HEK293 (cell line): ENCODE results near the gene ESR1.

Source experiments
- CTCF ChIA-PET: fragments of 350-600 bp; formaldehyde crosslinking; extraction: SDS; loops from one replicate; lab custom pipeline; 2021; ENCODE audit warnings: antibody characterized with exemption; lab: Yijun Ruan, JAX
- POLR2A ChIA-PET: fragments of 300-600 bp; formaldehyde crosslinking; extraction: SDS; loops from one replicate; lab custom pipeline; 2020; ENCODE audit warnings: antibody characterized with exemption, inconsistent platforms; lab: Yijun Ruan, JAX
- H3K27ac ChIP-seq: fragments of 200-500 bp; sonication (Bioruptor generic); 2 replicates; pipeline ENCODE4 v1.5.1; 2014; ENCODE audit warnings: low read depth, low read length, control low read depth, inconsistent platforms; ENCODE audit errors: extremely low read depth
- H3K36me3 ChIP-seq, 2 experiments: fragments of 200-500 bp in 1 of 2; sonication (Bioruptor generic) in 1 of 2; 1 replicate in 1 of 2; 2 replicates in 1 of 2; pipeline ENCODE4 v1.5.1; 2014 to 2017; ENCODE audit warnings: inconsistent platforms in 2 of 2, low read length in 2 of 2; ENCODE audit not compliant: control insufficient read depth in 2 of 2, insufficient read depth in 1 of 2
- H3K4me1 ChIP-seq: fragments of 200-500 bp; sonication (Bioruptor generic); 2 replicates; pipeline ENCODE4 v1.5.1; 2014; ENCODE audit warnings: mild to moderate bottlenecking, low read length, inconsistent platforms; ENCODE audit not compliant: control insufficient read depth, insufficient read depth
- H3K4me3 ChIP-seq: 2 replicates; pipeline ENCODE4 v1.5.1; 2011; ENCODE audit warnings: low read depth, mild to moderate bottlenecking, control low read depth, low read length, moderate library complexity
- H3K9me3 ChIP-seq: fragments of 200-500 bp; sonication (Bioruptor generic); 2 replicates; pipeline ENCODE4 v1.5.1; 2014; ENCODE audit warnings: low read depth, low read length, inconsistent platforms; ENCODE audit not compliant: control insufficient read depth, insufficient read depth
- MEIS1 ChIP-seq: sonication (generic); formaldehyde crosslinking; IDR thresholded peaks from 2 replicates; pipeline ENCODE4 v1.8.1; 2022; ENCODE audit warnings: missing genetic modification reagents, mild to moderate bottlenecking, borderline replicate concordance
- MZF1 ChIP-seq: fragments of 450-650 bp; formaldehyde crosslinking; IDR thresholded peaks from 2 replicates; pipeline ENCODE4 v1.5.1; 2017; ENCODE audit warnings: missing biosample characterization, missing genetic modification characterization, borderline replicate concordance
- ZNF184 ChIP-seq: fragments of 450-650 bp; IDR thresholded peaks from 2 replicates; pipeline ENCODE4 v1.5.1; 2018; ENCODE audit warnings: missing biosample characterization, mild to moderate bottlenecking, missing genetic modification characterization
- ZNF214 ChIP-seq: fragments of 450-650 bp; formaldehyde crosslinking; IDR thresholded peaks from 2 replicates; pipeline ENCODE4 v1.5.1; 2017; ENCODE audit warnings: missing biosample characterization, mild to moderate bottlenecking, missing genetic modification characterization, borderline replicate concordance
- ZNF24 ChIP-seq: fragments of 450-650 bp; formaldehyde crosslinking; IDR thresholded peaks from 2 replicates; pipeline ENCODE4 v1.5.1; 2016; ENCODE audit warnings: missing biosample characterization, missing genetic modification characterization
- ZNF266 ChIP-seq: fragments of 450-650 bp; formaldehyde crosslinking; IDR thresholded peaks from 2 replicates; pipeline ENCODE4 v1.5.1; 2016; ENCODE audit warnings: missing biosample characterization, missing genetic modification characterization, low read depth
- ZNF292 ChIP-seq: fragments of 450-650 bp; formaldehyde crosslinking; IDR thresholded peaks from 2 replicates; pipeline ENCODE4 v1.5.1; 2016; ENCODE audit warnings: low read depth, missing biosample characterization, missing genetic modification characterization, borderline replicate concordance
- ZNF302 ChIP-seq: fragments of 450-650 bp; formaldehyde crosslinking; IDR thresholded peaks from 2 replicates; pipeline ENCODE4 v1.5.1; 2016; ENCODE audit warnings: missing biosample characterization, missing genetic modification characterization, low read depth
- ZNF37A ChIP-seq: fragments of 450-650 bp; IDR thresholded peaks from 2 replicates; pipeline ENCODE4 v1.5.1; 2018; ENCODE audit warnings: missing biosample characterization, missing genetic modification characterization
- ZNF571 ChIP-seq: fragments of 450-650 bp; formaldehyde crosslinking; IDR thresholded peaks from 2 replicates; pipeline ENCODE4 v1.5.0; 2017; ENCODE audit warnings: missing biosample characterization, missing genetic modification characterization
- ZNF677 ChIP-seq: fragments of 450-650 bp; IDR thresholded peaks from 2 replicates; pipeline ENCODE4 v1.5.0; 2018; ENCODE audit warnings: missing biosample characterization, mild to moderate bottlenecking, missing genetic modification characterization, moderate library complexity
- ZNF76 ChIP-seq: fragments of 450-650 bp; formaldehyde crosslinking; IDR thresholded peaks from 2 replicates; pipeline ENCODE4; 2016; ENCODE audit warnings: low read depth, missing biosample characterization, missing genetic modification characterization, borderline replicate concordance
- ZXDB ChIP-seq: fragments of 450-650 bp; formaldehyde crosslinking; IDR thresholded peaks from 2 replicates; pipeline ENCODE4 v1.5.1; 2016; ENCODE audit warnings: missing biosample characterization, missing genetic modification characterization
- TF ChIP-seq, protein P1 (sequence below): fragments of 450-650 bp; formaldehyde crosslinking; IDR thresholded peaks from 2 replicates; pipeline ENCODE4 v1.5.1; 2016; ENCODE audit warnings: missing biosample characterization, missing genetic modification characterization
- TF ChIP-seq, protein P2 (sequence below): fragments of 450-650 bp; formaldehyde crosslinking; IDR thresholded peaks from 2 replicates; pipeline ENCODE4 v1.5.1; 2016; ENCODE audit warnings: missing biosample characterization, missing genetic modification characterization
- TF ChIP-seq, protein P3 (sequence below): fragments of 450-650 bp; formaldehyde crosslinking; IDR thresholded peaks from 2 replicates; pipeline ENCODE4 v1.5.1; 2016; ENCODE audit warnings: missing biosample characterization, missing genetic modification characterization
- TF ChIP-seq, protein P4 (sequence below): fragments of 450-650 bp; formaldehyde crosslinking; IDR thresholded peaks from 2 replicates; pipeline ENCODE4 v1.5.1; 2016; ENCODE audit warnings: missing biosample characterization, missing genetic modification characterization

ESR1 gene

DNA sequence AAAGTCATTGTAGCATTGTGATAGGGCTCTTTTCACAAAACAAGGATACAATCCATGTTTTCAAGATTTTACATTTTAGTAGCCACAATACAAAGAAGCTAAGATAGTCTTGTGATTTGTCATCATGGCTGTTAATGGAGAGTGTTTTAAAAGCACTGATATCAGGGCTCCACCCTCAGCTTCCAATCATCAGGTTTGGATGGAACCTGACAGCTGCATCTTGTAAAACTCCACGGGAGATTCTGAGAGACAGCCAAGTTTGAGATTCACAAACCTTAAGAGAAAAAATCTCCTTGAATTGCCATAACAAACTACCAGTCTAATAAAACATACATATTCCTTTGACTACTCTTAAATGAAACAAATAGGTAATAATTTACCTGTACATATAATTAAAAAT lies 280.2 kb downstream of the ESR1 start (continued):
- TF ChIP-seq ZNF24 = no peak
- TF ChIP-seq, protein P1, sequence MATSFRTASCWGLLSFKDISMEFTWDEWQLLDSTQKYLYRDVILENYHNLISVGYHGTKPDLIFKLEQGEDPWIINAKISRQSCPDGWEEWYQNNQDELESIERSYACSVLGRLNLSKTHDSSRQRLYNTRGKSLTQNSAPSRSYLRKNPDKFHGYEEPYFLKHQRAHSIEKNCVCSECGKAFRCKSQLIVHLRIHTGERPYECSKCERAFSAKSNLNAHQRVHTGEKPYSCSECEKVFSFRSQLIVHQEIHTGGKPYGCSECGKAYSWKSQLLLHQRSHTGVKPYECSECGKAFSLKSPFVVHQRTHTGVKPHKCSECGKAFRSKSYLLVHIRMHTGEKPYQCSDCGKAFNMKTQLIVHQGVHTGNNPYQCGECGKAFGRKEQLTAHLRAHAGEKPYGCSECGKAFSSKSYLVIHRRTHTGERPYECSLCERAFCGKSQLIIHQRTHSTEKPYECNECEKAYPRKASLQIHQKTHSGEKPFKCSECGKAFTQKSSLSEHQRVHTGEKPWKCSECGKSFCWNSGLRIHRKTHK = no peak

DNA sequence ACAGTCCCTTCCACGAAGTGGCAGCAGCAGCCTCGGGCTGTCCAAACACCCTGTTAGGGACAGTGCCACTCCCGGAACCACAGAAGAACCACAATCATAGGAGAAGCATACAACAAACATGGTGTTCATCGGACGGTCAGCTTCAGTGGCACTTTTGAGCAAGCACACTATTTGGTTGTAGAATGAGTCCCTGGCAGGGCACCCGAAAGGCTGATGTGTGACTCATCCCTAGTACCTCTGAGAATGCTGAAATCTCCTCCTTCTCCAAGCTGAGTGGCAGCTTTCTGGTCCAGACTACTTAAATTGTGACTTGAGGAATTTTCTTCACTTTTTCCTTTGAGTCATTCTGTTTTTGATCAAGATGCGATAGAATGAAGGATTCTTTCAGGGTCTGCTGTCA lies 282.5 kb downstream of the ESR1 start:
- peaks cover 16% of the 10 kb centered on the region for H3K4me1 ChIP-seq
- no peak overlapping the region for H3K27ac ChIP-seq
- no peaks in the 10 kb centered on the region for H3K36me3 ChIP-seq
- TF ChIP-seq, protein P2, sequence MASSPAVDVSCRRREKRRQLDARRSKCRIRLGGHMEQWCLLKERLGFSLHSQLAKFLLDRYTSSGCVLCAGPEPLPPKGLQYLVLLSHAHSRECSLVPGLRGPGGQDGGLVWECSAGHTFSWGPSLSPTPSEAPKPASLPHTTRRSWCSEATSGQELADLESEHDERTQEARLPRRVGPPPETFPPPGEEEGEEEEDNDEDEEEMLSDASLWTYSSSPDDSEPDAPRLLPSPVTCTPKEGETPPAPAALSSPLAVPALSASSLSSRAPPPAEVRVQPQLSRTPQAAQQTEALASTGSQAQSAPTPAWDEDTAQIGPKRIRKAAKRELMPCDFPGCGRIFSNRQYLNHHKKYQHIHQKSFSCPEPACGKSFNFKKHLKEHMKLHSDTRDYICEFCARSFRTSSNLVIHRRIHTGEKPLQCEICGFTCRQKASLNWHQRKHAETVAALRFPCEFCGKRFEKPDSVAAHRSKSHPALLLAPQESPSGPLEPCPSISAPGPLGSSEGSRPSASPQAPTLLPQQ (tag by site-specific recombination) = no peak
- TF ChIP-seq MEIS1 (no peak), ZXDB (tag by site-specific recombination) (no peak), ZNF302 (tag by site-specific recombination) (no peak), MZF1 (tag by site-specific recombination) (no peak), ZNF571 (tag by site-specific recombination) (no peak), ZNF266 (tag by site-specific recombination) (no peak), ZNF292 (tag by site-specific recombination) (no peak), ZNF677 (no peak), ZNF37A (no peak), ZNF76 (tag by site-specific recombination) (no peak)
- TF ChIP-seq, protein P3, sequence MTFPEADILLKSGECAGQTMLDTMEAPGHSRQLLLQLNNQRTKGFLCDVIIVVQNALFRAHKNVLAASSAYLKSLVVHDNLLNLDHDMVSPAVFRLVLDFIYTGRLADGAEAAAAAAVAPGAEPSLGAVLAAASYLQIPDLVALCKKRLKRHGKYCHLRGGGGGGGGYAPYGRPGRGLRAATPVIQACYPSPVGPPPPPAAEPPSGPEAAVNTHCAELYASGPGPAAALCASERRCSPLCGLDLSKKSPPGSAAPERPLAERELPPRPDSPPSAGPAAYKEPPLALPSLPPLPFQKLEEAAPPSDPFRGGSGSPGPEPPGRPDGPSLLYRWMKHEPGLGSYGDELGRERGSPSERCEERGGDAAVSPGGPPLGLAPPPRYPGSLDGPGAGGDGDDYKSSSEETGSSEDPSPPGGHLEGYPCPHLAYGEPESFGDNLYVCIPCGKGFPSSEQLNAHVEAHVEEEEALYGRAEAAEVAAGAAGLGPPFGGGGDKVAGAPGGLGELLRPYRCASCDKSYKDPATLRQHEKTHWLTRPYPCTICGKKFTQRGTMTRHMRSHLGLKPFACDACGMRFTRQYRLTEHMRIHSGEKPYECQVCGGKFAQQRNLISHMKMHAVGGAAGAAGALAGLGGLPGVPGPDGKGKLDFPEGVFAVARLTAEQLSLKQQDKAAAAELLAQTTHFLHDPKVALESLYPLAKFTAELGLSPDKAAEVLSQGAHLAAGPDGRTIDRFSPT (tag by site-specific recombination) = no peak
- H3K4me3 ChIP-seq = no peak overlapping the region
- ChIA-PET POLR2A (no interaction called here), CTCF (interaction anchor here (0.6 to 0.8 kb wide), 3 partner anchors 10 to 1049 kb away, joined by 3 to 4 read pairs (median 3); no protein-coding TSS in a partner anchor)
- H3K9me3 ChIP-seq = no peaks in the 10 kb centered on the region

DNA sequence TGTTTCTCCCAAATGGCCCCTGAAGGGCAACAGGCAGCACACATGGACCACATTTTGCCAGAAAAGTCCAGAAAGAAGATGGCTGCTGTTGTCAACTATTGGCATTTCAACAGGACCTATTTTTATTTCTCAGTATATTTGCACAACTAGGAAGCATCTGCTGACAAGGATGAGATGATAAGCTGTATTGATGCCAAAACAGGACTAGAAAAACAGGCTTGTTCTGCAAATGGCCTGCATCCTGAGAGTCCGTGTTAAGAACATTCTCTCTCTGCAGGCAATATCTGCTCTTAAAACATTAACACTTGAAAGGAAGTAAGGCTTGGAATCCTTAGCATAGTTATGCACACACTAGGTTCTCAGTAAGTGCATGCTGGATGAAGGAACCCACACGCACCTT lies 283.7 kb downstream of the ESR1 start:
- POLR2A ChIA-PET = no interaction called here
- Histone ChIP-seq H3K27ac (no peak overlapping the region), H3K36me3 (no peaks in the 10 kb centered on the region), H3K9me3 (no peaks in the 10 kb centered on the region), H3K4me3 (no peak overlapping the region), H3K4me1 (peaks cover 12% of the 10 kb centered on the region)
- CTCF ChIA-PET = interaction anchor here (0.6 kb wide), 1 partner anchor 45 kb away, joined by 3 read pairs; no protein-coding TSS in a partner anchor
- no peak for TF ChIP-seq ZNF214 (tag by site-specific recombination)
- no peak for TF ChIP-seq ZNF76 (tag by site-specific recombination)
- no peak for TF ChIP-seq ZNF184 (tag by site-specific recombination)
- TF ChIP-seq, protein P4, sequence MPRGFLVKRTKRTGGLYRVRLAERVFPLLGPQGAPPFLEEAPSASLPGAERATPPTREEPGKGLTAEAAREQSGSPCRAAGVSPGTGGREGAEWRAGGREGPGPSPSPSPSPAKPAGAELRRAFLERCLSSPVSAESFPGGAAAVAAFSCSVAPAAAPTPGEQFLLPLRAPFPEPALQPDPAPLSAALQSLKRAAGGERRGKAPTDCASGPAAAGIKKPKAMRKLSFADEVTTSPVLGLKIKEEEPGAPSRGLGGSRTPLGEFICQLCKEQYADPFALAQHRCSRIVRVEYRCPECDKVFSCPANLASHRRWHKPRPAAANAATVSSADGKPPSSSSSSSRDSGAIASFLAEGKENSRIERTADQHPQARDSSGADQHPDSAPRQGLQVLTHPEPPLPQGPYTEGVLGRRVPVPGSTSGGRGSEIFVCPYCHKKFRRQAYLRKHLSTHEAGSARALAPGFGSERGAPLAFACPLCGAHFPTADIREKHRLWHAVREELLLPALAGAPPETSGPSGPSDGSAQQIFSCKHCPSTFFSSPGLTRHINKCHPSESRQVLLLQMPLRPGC (tag by site-specific recombination) = no peak
